HG03521 (cell line): ENCODE results near the gene PMP22.
"Not testable (repeated sequence)": the region's sequence is repeated elsewhere in the genome, so short reads cannot be mapped to it uniquely, and the experiment has no call there.

ENCODE experiments used
- ATAC-seq: cut with Tn5 transposase; IDR thresholded peaks from one replicate; pipeline ENCODE4 v1.9.1; 2021; ENCODE audit warnings: mild to moderate bottlenecking, moderate library complexity; ENCODE audit not compliant: unreplicated experiment

PMP22 gene

GRCh38 chr17:15257258-15257788 is 7.8 kb downstream of the PMP22 start:
- peak; percentile 58 for ATAC-seq

DNA sequence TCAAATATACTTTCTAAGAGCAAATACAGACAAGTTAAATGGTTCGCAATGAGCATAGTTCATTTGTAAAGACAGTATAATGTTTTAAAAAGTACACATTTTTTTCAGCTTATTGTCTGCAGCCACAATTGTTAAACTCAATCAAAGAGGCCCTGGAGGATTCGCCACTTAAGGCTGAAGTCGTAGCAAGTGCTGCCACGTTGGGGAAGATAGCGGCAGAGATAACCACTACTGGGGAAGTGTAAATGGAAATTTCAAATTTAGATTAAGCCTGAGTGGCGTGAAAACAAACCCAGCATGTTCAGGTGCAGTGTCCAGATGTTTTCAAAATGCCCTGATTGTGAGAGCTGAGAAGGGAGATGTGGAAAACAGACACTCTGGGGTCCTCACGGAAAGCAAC is 8.4 kb downstream of the PMP22 start:
- no peak for ATAC-seq

DNA sequence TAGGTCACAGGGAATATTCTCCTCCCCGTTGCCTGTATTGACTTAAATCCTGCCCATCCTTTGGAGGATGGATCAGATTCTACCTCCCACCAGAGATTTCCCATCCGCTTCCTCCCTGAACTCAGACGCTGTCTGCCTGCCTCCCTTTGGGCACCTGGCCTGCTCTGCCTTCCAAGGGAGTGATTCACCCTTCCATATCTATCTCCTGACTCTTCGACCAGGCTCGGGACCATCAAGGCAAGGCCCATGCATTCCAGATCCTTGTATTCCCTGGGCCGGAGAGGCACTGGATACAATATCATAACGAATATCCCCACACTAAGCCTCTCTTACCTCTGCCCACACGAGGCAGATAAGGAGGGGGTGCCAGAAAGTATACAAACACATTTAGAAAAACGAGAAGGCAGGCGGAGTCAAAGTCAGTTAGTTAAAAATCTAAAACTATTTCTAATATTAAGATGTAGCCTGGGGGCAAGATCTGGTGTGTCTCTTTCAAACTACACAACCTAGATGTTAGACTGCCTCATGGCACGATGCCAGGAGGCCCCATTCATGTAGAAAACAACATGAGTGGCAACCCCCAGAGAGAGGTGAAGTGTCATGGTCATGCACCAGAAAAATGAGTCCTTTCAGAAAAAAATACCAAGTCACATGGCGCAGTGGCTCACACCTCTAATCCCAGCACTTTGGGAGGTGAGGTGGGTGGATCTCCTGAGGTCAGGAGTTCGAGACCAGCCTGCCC is 9.2 kb downstream of the PMP22 start:
- no peak for ATAC-seq

GRCh38 chr17:15250135-15250860 is 14.8 kb downstream of the PMP22 start:
- ATAC-seq, result no peak

DNA sequence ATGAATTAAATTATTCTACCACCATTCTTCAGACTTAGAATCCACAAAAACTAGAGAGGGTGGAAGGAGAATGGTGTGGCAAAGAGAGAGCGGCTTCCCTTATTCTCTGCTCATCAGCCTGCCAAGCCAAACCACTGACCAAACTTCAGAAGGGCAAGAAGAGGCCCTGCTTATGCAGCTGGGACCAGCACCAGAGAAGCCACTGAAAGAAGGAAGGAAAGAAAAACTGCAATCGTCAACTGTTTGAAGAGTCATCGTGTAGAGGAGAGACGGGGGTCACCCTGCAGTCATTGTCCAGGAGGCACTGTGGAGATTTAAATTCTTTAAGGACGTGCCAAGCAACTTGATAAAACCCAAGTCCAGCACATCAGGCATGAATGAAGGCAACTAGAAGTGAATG is 15.6 kb downstream of the PMP22 start:
- ATAC-seq, result no peak

DNA sequence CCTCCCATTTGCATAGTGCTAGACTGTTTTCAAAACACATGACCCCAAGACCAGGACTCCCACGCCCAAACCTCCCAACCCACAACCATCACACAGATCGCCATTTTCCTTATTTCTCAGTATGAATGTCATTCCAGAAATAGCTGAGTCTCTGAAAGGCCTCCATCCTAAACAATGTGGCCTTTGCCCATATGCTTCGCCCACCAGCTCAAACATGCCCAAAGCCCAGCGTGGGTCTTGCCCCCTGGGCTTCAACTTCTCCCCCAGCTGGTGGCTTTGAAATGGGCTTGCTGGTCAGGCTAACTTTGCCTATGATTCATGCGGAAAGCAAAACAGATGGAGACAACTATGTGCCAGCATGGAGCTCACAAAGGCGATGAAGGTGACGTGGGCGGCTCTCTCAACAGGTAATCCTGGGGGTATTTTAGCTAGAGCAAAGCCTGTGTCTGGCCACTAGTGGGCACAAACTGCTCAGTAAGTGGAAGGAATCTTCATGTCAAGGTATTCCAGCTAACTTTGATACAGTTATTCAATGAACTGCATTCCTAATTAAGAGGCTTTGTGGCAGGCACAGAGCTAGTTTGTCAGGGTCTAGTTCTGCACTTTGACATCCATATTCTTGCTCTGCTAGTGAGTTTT is 17.1 kb downstream of the PMP22 start:
- ATAC-seq, result no peak

GRCh38 chr17:15245054-15245453 is 20.1 kb downstream of the PMP22 start:
- ATAC-seq, result no peak

- ATAC-seq, result no peak
Observed at GRCh38 chr17:15240644-15241043, 24.5 kb downstream of the PMP22 start.

DNA sequence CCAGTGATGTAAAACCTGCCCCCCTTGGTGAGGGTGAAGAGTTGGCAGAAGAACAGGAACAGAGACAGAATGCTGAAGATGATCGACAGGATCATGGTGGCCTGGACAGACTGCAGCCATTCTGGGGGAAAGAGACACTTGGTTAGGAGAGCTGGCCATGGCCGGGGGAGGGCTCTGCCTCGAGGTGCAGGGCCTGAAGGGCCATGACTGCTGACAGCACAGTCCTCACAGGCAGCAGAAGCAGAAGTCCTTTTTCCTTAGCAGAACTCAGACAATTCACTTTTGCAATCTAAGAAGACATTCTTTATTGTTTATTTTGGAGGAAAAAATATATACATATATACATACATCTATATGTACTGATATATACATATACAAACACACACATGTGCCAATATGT is 25.6 kb downstream of the PMP22 start:
- no peak for ATAC-seq

GRCh38 chr17:15238676-15239422 is 26.3 kb downstream of the PMP22 start:
- no peak for ATAC-seq

DNA sequence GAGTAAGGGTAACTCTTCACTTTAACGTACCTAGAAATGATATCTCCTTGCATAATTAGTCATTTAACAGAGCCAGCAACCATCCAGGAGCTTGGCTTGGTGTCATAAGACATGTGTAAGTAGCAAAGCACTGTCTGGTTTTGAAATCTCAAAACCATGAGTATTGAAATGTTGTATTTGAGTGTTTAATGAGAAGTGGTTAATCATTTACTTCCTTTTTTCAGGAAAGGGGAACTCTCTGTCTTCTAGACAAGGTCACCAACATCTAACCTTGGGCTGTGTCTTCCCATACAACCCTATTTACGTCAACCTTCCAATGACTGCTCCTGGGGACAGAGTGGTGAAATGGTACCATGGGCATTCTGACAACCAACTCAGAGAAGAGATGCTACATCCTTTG is 27.1 kb downstream of the PMP22 start:
- no peak for ATAC-seq

- ATAC-seq, result no peak
Observed at GRCh38 chr17:15237106-15237425, 28.1 kb downstream of the PMP22 start.

DNA sequence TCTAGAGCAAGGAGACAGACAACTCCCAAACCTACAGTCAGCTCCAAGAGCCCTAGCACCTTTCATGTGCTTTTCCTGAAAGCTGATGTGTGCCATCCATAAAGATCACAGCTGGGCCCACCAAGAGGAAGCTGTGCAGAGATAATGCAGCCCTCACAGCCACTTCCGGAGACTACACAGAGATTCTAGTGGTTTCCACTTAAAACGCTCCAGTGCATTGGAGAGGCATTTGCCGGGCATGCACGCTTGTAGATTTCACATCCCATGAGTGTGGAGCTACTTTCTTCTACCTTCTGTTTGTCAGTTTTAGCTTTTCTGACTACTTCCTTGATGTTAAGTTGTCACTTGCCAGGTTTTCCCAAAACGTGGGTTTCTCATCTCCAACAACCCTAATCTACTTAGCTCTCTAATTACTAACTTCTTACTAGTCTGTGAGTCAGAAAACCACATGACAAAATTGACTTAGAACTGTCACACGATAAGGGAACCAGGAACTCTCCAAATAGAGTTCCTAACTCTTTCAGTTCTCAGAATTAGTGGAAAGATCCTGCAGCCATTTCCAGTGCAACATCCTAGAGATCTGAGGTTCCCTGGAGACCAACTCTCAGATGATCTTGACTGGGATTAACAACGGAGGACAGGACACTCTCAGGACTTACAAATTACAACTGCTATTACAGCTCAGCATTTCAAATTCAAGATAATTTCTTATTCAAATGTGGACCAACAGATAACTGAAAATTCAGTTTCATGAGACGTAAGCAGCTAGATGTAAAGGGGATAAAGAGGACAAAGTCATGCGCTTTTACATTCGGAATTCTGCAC is 28.6 kb downstream of the PMP22 start:
- ATAC-seq, result no peak

GRCh38 chr17:15233971-15234370 is 31.2 kb downstream of the PMP22 start:
- ATAC-seq, result no peak

GRCh38 chr17:15233022-15233805 is 31.9 kb downstream of the PMP22 start:
- ATAC-seq, result no peak

DNA sequence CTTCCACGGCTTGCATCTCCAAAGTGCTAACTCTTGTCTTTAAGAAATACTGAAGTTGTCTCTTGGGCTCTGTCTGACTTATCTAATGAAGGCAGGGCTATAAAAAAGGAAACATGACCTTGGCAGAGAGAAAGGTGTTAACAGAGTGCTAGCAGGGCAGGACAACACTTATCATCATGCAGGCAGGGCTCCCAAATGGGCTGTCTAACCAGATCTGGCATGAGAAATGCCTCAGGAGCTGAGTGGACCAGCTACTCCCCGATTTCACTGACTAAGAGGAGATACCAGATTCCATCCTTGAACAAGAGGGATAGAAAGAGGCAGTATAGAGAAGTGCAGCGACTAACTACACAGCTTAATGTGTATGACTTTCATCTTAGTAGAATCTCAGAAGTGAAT is 32.6 kb downstream of the PMP22 start:
- ATAC-seq, result no peak

- no peak for ATAC-seq
Observed at GRCh38 chr17:15231851-15232516, 33.1 kb downstream of the PMP22 start.

DNA sequence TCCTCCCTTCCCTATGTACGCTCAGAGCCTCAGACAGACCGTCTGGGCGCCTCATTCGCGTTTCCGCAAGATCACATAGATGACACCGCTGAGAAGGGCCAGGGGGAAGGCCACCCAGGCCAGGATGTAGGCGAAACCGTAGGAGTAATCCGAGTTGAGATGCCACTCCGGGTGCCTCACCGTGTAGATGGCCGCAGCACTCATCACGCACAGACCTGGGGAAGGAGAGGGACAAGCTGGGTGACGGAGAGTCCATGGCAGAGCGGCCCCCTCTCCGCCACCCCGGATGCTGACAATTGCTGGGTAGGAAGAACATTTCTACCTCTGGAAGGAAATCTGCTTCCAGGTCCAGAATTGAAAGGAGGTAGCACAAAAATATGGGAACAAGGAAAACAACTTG is 34.3 kb downstream of the PMP22 start:
- ATAC-seq, result no peak

- not testable (repeated sequence) for ATAC-seq
Observed at GRCh38 chr17:15221827-15222226, 43.3 kb downstream of the PMP22 start.
